Stomach (tissue), 9 donors: ENCODE measurements around the gene CNNM4. TPM values are rescaled to one million over a fixed set of nuclear protein-coding genes. Genes with fewer than 3 reads are reported as not detected.

Source experiments
- DNase-seq, 2 donors: peaks; one replicate each; pipeline versions ENCODE4 v3.0.0 to v3.0.0-alpha.2; 2013 to 2019
- H3K27ac ChIP-seq, 5 donors: fragments of 200-600 bp in 4 of 5; sonication (generic) in 4 of 5; one replicate each; pipeline ENCODE4 v1.5.1; 2013 to 2019; ENCODE audit warnings: mild to moderate bottlenecking in 1 of 5, moderate library complexity in 1 of 5
- H3K27me3 ChIP-seq, 3 donors: fragments of 200-600 bp; sonication (generic); one replicate each; pipeline ENCODE4 v1.5.1; 2017 to 2019; ENCODE audit warnings: mixed run types in 1 of 3
- H3K36me3 ChIP-seq, 4 donors: fragments of 200-600 bp; sonication (generic); 1 replicate in 3 of 4; 2 replicates in 1 of 4; pipeline ENCODE4 v1.5.1; 2016 to 2019
- H3K4me1 ChIP-seq, 4 donors: fragments of 200-600 bp; sonication (generic); one replicate each; pipeline ENCODE4 v1.5.1; 2016 to 2019
- H3K4me3 ChIP-seq, 4 donors: fragments of 200-600 bp; sonication (generic) in 3 of 4; one replicate each; pipeline ENCODE4 v1.5.1; 2016 to 2019; ENCODE audit warnings: mild to moderate bottlenecking in 1 of 4
- H3K9me3 ChIP-seq, 4 donors: fragments of 200-600 bp; sonication (generic); one replicate each; pipeline ENCODE4 v1.5.1; 2016 to 2019
- EP300 ChIP-seq: sonication (generic); formaldehyde crosslinking; IDR thresholded peaks from one replicate; pipeline ENCODE4 v1.6.1; 2017; ENCODE audit warnings: antibody characterized with exemption
- POLR2A ChIP-seq, 4 donors: fragments of 450-650 bp; IDR thresholded peaks; one replicate each; pipeline ENCODE4 v1.6.1; 2016; ENCODE audit warnings: antibody characterized with exemption in 4 of 4, control low read depth in 2 of 4, mild to moderate bottlenecking in 1 of 4, moderate library complexity in 1 of 4
- POLR2AphosphoS5 ChIP-seq, 3 donors: sonication (generic); formaldehyde crosslinking; IDR thresholded peaks; one replicate each; pipeline ENCODE4 v1.6.1; 2016; ENCODE audit warnings: antibody characterized with exemption in 3 of 3
- WGBS, 5 donors: extraction: QIAGEN DNeasy Blood & Tissue Kit in 3 of 5; methylation state at CpG; one replicate each; pipeline versions ENCODE4 v1.1.5 to v1.1.7; 2013 to 2018; 5-methylcytosine and 5-hydroxymethylcytosine counted together
- intact Hi-C: fragments of 100-400 bp; cut with DNase I; formaldehyde crosslinking; loops from one replicate; pipeline ENCODE4 v1.15.1; 2023; ENCODE audit warnings: low total_unique reads
- polyA plus RNA-seq, 3 donors: library from polyadenylated mRNA; stranded (reverse); fragments of 200-250 nt; gene quantifications; one replicate each; pipeline ENCODE4 v1.2.3, GENCODE V29; 2013
- total RNA-seq, 5 donors: library from RNA; depleted of rRNA; stranded (reverse); fragments of >200 nt; gene quantifications; one replicate each; pipeline versions ENCODE4 v1.1.0 to v1.2.3, GENCODE V29; 2014 to 2016
- TF ChIP-seq, protein P1 (sequence below), 7 experiments: fragments of 450-650 bp in 4 of 7; fragments of 200-600 bp in 3 of 7; sonication (generic) in 3 of 7; IDR thresholded peaks; one replicate each; pipeline ENCODE4 v1.5.1; 2016 to 2019; ENCODE audit warnings: antibody characterized with exemption in 7 of 7, control low read depth in 2 of 7, mild to moderate bottlenecking in 1 of 7
- donor health status: healthy with polysubstance abuse.
- donor health status: Bipolar disorder and iron deficiency.
- donor health status: healthy.

CNNM4 gene
- total and polyA plus RNA-seq, 8 donors = 1.2 to 26.6 (median 2.8) TPM

DNA sequence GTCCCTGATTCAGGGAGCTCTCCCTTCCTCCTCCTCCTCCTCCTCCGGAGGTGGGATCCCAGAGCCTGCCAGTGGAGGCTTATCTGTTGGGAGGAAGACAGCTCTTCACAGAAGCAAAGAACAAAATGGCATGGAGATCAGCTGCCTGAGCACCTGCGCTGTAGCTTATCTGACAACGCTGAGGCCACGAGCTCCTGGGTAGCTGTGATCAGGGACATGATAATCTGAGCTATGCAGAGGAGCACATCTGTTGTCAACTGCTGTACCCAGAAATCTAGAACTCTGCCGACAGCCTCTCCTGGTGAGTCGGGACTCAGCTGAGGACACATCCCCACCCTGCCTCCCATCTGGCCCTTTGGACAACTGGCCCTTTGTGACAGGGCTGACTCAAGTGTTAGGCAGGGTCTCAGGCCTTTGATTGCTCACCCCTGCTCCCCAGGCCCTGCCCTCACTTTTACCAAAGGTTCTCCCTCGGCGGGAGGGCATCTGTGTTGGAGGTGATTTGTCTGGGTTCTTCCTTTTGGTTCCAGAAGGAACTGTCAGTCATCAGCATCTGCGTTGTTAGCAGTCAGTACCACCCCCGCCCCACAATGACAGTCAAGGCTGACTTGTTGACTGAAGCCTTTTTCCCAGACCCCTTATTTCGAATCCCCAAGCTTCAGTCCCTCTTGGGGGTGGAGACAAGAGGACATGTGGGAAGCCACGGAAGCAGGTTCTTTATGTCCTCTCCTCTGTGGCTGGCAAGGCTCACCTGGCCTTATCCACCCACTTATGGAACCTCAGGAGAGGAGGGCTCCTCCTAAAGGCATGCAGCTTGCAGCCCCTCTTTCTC, 49.5 kb downstream of the CNNM4 start:
- H3K27me3 ChIP-seq = no peaks in the 10 kb centered on the region
- H3K9me3 ChIP-seq = no peaks in the 10 kb centered on the region
- H3K4me1 ChIP-seq = peaks cover 2 to 16% (median 8%) of the 10 kb centered on the region in 4 donors
- no peak for DNase-seq
- no peak overlapping the region for H3K4me3 ChIP-seq
- intact Hi-C loops = no loop called here
- WGBS, 5 donors = 81 to 88% (median 84%) methylated on average over 11 to 12 of the region's 12 CpGs
- H3K27ac ChIP-seq = no peak overlapping the region
- peaks cover 0 to 38% (median 31%) of the 10 kb centered on the region in 4 donors for H3K36me3 ChIP-seq
- TF ChIP-seq EP300 = no peak
- no peak for TF ChIP-seq POLR2A (IDR thresholded peaks at IDR 0.05)
- no peak for TF ChIP-seq POLR2AphosphoS5 (IDR thresholded peaks at IDR 0.05)
- TF ChIP-seq, protein P1, sequence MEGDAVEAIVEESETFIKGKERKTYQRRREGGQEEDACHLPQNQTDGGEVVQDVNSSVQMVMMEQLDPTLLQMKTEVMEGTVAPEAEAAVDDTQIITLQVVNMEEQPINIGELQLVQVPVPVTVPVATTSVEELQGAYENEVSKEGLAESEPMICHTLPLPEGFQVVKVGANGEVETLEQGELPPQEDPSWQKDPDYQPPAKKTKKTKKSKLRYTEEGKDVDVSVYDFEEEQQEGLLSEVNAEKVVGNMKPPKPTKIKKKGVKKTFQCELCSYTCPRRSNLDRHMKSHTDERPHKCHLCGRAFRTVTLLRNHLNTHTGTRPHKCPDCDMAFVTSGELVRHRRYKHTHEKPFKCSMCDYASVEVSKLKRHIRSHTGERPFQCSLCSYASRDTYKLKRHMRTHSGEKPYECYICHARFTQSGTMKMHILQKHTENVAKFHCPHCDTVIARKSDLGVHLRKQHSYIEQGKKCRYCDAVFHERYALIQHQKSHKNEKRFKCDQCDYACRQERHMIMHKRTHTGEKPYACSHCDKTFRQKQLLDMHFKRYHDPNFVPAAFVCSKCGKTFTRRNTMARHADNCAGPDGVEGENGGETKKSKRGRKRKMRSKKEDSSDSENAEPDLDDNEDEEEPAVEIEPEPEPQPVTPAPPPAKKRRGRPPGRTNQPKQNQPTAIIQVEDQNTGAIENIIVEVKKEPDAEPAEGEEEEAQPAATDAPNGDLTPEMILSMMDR (IDR thresholded peaks at IDR 0.05) = no peak

DNA sequence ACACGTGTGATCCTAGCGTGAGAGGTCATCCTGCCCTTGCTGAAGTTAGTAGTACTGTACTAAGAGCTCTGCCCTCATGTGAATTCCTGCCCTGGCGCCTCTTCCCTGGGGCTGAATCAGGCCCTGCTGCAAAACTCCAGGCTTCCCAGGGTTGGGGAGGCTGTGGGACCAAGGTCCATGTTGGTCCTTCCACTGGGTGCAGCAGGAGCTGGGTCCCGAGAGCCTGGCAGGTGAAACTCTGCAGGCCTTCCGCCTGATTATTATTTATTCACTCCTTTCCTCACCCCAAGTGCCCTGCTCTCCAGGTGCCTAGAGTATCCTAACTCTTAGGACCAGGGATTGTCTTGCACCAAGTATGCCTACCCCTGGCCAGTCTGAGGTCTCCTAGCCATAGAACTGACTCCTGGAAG, 50.1 kb downstream of the CNNM4 start:
- no peak overlapping the region for H3K4me3 ChIP-seq
- no peaks in the 10 kb centered on the region for H3K9me3 ChIP-seq
- intact Hi-C loops = no loop called here
- no peak for TF ChIP-seq POLR2AphosphoS5 (IDR thresholded peaks at IDR 0.05)
- TF ChIP-seq POLR2A (IDR thresholded peaks at IDR 0.05) = no peak
- no peak for TF ChIP-seq EP300
- TF ChIP-seq, protein P1 (IDR thresholded peaks at IDR 0.05) = no peak
- DNase-seq = no peak
- 79 to 94% (median 88%) methylated on average over 3 to 5 of the region's 5 CpGs for WGBS, 5 donors
- H3K4me1 ChIP-seq = peaks cover 6 to 19% (median 13%) of the 10 kb centered on the region in 4 donors
- H3K27me3 ChIP-seq = no peaks in the 10 kb centered on the region
- no peak overlapping the region for H3K27ac ChIP-seq
- H3K36me3 ChIP-seq = peaks cover 0 to 38% (median 31%) of the 10 kb centered on the region in 4 donors

DNA sequence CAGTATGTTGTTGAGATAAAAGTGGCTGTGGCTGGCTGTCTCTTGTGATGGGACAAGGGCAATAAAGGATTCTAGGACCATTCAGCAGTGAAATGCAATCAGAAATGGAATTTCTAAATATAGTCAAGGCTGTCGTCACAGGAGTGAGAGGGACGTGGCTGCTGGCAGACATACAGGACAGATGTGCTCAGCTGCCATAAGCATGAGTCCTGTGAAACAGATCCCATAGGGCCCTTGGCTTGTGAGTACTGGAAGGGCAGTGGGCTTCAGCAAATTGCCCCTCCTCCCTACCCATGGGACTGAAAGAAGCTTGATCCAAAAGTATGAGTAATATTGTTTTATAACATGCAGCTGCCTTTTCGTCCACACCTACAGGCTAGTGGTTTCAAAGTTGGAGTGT, 51.2 kb downstream of the CNNM4 start:
- Histone ChIP-seq H3K27me3 (no peaks in the 10 kb centered on the region), H3K4me3 (no peak overlapping the region), H3K4me1 (peaks cover 6 to 20% (median 13%) of the 10 kb centered on the region in 4 donors), H3K27ac (no peak overlapping the region), H3K36me3 (peaks cover 0 to 38% (median 31%) of the 10 kb centered on the region in 4 donors), H3K9me3 (no peaks in the 10 kb centered on the region)
- peak in 1 of 2 donors; percentile 65 for DNase-seq
- WGBS, 5 donors = 50 to 69% (median 53%) methylated on average over 3 of the region's 3 CpGs
- TF ChIP-seq EP300 = no peak
- TF ChIP-seq POLR2A (IDR thresholded peaks at IDR 0.05) = no peak
- TF ChIP-seq, protein P1 (IDR thresholded peaks at IDR 0.05) = no peak
- no peak for TF ChIP-seq POLR2AphosphoS5 (IDR thresholded peaks at IDR 0.05)
- intact Hi-C loops = no loop called here

DNA sequence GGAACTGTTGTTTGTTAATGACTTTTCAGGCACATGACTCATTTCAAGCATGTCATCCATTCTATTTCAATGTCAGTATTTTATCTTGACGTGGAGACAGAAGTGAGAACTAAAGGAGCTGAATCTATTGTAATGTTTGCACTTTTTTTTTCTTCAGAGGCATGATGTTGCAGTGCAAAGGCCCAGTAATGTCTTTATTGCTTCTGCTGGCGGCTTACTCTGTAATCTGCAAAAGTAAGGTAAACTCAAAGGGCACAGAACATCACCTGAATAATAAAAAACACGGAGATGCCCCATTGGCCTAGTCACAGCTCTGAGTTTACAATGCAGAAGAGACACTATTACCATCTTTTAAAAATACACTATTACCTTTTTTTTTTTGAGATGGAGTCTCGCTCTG, 53.0 kb downstream of the CNNM4 start:
- H3K27me3 ChIP-seq = no peaks in the 10 kb centered on the region
- TF ChIP-seq EP300 = no peak
- TF ChIP-seq, protein P1 (IDR thresholded peaks at IDR 0.05) = no peak
- TF ChIP-seq POLR2AphosphoS5 (IDR thresholded peaks at IDR 0.05) = no peak
- no peak for TF ChIP-seq POLR2A (IDR thresholded peaks at IDR 0.05)
- no peak overlapping the region for H3K4me3 ChIP-seq
- no peaks in the 10 kb centered on the region for H3K9me3 ChIP-seq
- peaks cover 0 to 36% (median 28%) of the 10 kb centered on the region in 4 donors for H3K36me3 ChIP-seq
- WGBS, 5 donors = 82 to 89% (median 88%) methylated on average over 4 of the region's 4 CpGs
- peaks cover 24 to 37% (median 30%) of the 10 kb centered on the region in 4 donors for H3K4me1 ChIP-seq
- DNase-seq = no peak
- intact Hi-C loops = no loop called here
- no peak overlapping the region for H3K27ac ChIP-seq
